ENCODE measurements around the gene TREX2.

DNA sequence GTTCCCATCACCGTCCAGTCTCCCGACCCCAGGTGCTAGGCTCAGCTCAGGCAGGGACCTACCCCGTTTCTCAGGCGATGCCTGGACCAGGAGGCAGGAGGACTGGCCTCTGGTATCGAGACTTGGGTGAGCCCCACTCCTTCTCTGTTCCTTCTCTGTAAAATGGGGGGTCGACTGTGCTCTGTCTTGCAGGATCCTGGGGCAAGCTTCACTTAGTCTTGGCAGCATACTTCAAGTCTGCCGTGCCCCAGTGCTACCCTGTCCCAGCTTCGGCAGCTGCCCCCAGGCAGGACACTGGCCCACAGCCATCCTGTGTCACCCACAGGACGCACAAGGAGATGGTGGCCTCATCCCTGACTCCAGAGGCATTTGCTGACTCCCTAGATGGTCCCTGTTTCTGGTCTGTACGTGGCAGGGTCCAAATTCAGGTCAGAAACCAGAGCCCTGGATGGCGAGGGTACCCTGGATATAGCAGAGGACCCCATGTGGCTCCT is 31.6 kb upstream of the TREX2 start:
- TF ChIP-seq, protein P1, sequence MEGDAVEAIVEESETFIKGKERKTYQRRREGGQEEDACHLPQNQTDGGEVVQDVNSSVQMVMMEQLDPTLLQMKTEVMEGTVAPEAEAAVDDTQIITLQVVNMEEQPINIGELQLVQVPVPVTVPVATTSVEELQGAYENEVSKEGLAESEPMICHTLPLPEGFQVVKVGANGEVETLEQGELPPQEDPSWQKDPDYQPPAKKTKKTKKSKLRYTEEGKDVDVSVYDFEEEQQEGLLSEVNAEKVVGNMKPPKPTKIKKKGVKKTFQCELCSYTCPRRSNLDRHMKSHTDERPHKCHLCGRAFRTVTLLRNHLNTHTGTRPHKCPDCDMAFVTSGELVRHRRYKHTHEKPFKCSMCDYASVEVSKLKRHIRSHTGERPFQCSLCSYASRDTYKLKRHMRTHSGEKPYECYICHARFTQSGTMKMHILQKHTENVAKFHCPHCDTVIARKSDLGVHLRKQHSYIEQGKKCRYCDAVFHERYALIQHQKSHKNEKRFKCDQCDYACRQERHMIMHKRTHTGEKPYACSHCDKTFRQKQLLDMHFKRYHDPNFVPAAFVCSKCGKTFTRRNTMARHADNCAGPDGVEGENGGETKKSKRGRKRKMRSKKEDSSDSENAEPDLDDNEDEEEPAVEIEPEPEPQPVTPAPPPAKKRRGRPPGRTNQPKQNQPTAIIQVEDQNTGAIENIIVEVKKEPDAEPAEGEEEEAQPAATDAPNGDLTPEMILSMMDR (conservative IDR thresholded peaks at IDR 0.05 in 1 of 2, IDR thresholded peaks at IDR 0.05 in 1 of 2; ENCODE audit: extremely low read depth in 1 of 2, insufficient read depth in 1 of 2, low read depth in 1 of 2, low read length in 2 of 2): no peak
- TF ChIP-seq EZH2 (IDR thresholded peaks at IDR 0.05; ENCODE audit: borderline replicate concordance, low read length): no peak
